KOPT-K1 (cell line): Measurements from ENCODE around the gene CARM1.
A peak's percentile ranks its signal among the peaks of the same experiment; 100 is the strongest.

Experiments used
- H3K27ac ChIP-seq: fragments of 200-600 bp; sonication (generic); 2 replicates; pipeline ENCODE4 v1.5.1; 2016; ENCODE audit warnings: antibody characterized with exemption, mild to moderate bottlenecking, low read depth, low read length; ENCODE audit not compliant: poor library complexity, severe bottlenecking
- H3K36me3 ChIP-seq: fragments of 200-600 bp; sonication (generic); 2 replicates; pipeline ENCODE4 v1.5.1; 2017; ENCODE audit warnings: antibody characterized with exemption, mild to moderate bottlenecking, low read length, moderate library complexity; ENCODE audit not compliant: insufficient read depth
- H3K9me3 ChIP-seq: fragments of 200-600 bp; sonication (generic); 2 replicates; pipeline ENCODE4 v1.5.1; 2017; ENCODE audit warnings: antibody characterized with exemption, low read length, mild to moderate bottlenecking; ENCODE audit not compliant: insufficient read depth, poor library complexity, severe bottlenecking

Gene CARM1

DNA sequence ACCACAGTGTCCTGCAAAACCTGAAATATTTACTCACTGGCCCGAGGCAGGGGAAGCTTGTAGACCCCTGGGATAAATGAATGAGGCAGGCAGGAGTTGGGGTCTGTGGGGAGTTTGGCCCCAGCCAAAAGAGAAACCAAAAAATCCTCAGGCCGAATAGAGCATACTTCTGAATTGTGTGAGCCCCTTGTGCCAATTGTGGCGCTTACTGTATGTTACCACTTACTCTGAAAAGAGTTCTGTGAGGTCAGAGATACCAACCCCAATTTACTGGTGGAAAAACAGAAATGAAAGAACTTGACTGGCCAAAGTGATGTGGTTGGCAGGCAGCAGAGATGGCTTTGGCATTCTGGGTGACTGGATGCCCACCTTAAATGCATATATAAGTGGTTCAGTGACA, 6.9 kb downstream of the CARM1 start:
- Histone ChIP-seq H3K36me3 (no peaks in the 10 kb centered on the region; the same call in 1 of the 2 replicates), H3K9me3 (no peaks in the 10 kb centered on the region), H3K27ac (peak overlapping the region; percentile 53)

DNA sequence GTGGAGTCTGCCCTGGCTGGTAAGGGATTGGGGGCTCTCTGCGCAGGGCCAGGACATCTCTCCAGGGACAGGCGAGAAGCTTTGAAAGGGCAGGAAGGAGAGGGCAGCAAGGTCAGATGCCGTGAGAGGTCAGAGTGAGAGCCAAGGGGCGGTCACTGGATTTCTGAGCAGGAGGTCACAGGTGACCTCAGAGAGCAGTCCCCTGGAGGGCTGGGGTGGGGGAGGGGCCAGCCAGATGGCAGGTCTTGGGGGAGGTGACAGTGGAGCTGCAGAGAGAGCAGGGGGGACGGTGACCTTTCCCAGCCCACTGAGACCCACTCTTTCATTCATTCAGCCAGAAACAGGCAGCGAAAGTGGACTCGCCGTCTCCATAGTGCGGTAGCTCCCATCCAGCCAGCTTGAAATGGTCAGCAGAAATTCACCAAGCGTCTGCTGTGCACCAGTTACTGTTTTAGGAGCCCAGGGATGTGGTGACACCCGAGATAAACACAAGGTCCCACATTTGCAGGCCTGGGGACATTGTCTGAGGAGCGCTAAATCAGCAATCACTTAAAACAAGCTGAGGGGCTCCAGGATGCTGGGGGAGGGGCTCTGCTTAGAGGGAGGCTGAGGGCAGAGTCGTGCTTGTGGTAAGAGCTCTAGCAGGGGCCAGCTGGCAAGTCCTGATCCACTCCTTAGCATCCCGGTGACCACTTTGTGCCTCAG, 10.2 kb downstream of the CARM1 start:
- Histone ChIP-seq H3K27ac (no peak overlapping the region), H3K9me3 (no peaks in the 10 kb centered on the region), H3K36me3 (no peaks in the 10 kb centered on the region; the same call in 1 of the 2 replicates)

DNA sequence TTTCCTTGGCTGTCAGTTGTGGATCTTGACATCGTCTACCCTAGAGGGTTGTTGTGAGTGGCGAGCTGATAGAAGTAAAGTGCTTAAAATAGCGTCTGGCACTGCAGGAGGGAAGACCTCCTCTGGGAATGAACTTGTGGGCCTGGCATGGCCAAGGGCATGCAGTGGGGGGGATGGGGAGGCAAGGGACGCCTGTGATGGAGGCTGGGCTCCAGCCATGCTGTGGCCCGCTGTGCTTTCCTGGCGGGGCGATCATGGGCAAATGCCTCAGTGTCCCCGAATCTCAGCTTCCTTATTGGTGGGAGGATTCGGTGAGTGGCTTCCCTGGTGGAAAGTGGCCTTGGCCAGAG, 10.7 kb downstream of the CARM1 start:
- H3K9me3 ChIP-seq = no peaks in the 10 kb centered on the region
- no peak overlapping the region for H3K27ac ChIP-seq
- no peaks in the 10 kb centered on the region; the same call in 1 of the 2 replicates for H3K36me3 ChIP-seq

DNA sequence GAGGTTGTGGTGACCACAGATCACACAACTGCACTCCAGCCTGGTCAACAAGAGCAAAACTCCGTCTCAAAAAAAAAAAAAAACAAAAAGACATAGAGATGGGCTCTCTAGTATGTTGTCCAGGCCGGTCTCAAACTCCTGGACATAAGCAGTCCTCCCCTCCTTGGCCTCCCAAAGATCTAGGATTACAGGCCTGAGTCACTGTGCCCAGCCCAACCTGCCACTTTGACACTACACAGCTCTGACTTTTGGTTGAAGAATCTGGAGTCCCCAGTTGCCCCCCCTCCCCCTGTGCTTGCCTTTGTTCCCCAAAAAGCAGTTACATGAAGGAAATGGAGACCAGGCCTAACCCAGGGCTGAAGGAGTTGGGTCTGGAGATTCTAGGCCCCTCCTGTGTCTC, 12.9 kb downstream of the CARM1 start:
- no peaks in the 10 kb centered on the region; the same call in 1 of the 2 replicates for H3K36me3 ChIP-seq
- no peaks in the 10 kb centered on the region for H3K9me3 ChIP-seq
- H3K27ac ChIP-seq = no peak overlapping the region

DNA sequence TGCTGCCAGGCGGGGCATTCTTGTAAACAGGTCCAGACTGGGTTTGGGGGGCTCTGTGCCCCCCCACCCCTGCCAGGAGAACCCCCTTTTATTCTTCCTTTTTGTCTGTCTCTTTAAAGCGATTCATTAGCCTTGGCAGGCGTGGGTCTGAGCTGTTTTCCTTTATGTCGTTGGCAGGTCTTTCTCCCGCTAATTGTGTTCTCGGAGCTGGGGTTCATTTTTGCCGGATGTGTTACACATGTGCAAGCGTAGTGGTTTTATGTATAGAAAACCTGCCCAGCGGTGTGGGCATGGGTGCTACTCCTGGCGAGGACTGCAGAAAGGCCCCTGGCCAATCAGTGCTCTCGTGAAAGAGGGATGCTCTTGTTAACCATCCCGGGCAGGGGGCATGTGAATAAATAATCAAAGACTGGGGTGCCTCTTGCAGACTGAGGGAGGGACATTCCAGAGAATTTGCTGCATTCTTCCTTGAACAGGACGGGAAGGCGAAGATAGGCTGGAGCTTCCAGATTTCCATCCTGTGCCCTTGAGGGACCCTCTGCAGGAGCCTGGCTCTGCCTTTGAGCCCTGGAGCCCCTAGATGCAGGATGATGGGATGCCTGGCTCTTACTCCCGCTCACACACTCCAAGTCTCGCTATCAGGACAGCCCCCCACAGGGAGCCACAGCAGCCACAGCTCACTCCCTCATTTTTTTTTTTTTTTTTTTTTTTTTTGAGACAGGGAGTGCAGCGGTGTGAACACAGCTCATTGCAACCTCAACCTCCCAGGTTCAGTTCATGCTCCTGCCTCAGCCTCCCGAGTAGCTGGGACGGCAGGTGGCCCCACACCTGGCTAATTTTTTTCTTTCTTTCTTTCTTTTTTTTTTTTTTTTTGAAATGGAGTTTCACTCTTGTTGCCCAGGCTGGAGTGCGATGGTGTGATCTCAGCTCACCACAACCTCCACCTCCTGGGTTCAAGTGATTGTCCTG, 14.1 kb downstream of the CARM1 start:
- Histone ChIP-seq H3K27ac (no peak overlapping the region), H3K9me3 (no peaks in the 10 kb centered on the region), H3K36me3 (no peaks in the 10 kb centered on the region; the same call in 1 of the 2 replicates)

DNA sequence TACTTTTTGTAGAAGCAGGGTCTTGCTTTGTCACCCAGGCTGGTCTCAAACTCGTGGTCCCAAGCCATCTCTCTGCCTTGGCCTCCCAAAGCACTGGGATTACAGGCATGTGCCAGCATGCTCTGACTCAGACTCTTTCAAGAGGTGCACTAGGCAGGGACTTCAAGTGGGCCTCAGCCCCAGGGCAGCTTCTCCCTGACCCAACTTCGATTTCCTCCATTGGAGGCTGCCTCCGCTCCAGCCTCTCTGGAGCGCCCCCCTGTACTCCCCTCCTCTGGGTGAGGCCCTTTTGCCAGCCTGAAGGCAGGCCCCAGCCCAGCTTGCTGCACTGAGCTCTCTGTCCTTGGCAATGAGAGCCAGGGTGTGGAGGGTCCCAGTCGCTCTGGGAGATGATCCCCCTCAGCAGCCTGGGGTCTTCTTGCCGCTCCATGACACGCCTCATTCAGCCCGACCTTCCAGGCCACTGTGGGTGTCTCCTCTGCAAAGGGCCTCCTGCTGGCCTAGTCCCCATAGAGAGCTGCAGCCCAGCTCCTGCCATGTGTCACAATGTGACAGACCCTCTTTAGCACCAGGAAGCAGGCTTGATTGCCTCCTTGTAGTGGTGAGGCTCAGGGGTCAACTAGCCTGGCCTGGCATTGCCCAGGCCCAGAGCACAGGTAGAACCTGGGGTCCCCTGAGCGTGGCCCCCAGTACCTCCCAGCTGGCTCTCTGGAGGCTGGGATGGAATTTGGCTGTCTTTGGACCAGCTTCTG, 16.4 kb downstream of the CARM1 start:
- H3K27ac ChIP-seq = no peak overlapping the region
- H3K9me3 ChIP-seq = no peaks in the 10 kb centered on the region
- no peaks in the 10 kb centered on the region; the same call in 1 of the 2 replicates for H3K36me3 ChIP-seq

DNA sequence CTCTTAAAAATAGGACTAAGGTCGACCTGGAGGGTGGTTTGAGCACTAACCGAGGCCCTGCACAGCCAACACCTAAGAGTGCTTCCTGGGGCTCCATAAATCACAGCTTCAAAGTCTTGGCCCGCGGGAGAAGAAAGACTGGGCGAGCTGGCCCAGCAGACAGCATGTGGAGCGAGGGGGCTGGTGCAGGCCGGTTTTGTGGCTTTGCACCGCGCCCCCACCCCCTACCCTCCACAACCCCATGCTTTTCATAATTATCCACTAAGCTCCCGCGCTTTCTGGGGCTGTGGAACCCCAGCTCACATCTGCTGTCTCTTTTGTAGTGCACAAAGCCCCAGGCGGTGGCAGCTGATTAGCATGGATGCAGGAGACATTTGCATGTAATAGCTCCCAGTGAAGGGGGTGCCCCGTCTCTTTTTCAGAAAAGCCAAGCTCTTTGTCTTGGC, 17.1 kb downstream of the CARM1 start:
- Histone ChIP-seq H3K36me3 (no peaks in the 10 kb centered on the region), H3K27ac (no peak overlapping the region), H3K9me3 (no peaks in the 10 kb centered on the region)

DNA sequence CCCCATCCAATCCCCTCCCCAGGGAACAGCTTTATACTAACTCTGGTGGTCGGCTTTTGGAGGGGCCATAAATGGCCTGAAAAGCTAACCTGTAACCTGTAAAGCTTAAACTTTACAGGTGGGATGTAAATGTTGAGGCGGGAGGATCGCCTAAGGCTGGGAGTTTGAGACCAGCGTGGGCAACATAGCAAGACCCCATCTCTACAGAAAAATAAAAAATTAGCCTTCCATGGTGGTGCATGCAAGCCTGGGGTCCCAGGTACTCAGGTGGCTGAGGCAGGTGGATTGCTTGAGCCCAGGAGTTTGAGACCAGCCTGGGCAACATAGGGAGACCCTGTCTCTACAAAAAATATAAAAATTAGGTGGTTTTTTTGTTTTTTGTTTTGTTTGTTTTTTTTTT, 18.5 kb downstream of the CARM1 start:
- Histone ChIP-seq H3K36me3 (no peaks in the 10 kb centered on the region), H3K9me3 (no peaks in the 10 kb centered on the region), H3K27ac (no peak overlapping the region)

DNA sequence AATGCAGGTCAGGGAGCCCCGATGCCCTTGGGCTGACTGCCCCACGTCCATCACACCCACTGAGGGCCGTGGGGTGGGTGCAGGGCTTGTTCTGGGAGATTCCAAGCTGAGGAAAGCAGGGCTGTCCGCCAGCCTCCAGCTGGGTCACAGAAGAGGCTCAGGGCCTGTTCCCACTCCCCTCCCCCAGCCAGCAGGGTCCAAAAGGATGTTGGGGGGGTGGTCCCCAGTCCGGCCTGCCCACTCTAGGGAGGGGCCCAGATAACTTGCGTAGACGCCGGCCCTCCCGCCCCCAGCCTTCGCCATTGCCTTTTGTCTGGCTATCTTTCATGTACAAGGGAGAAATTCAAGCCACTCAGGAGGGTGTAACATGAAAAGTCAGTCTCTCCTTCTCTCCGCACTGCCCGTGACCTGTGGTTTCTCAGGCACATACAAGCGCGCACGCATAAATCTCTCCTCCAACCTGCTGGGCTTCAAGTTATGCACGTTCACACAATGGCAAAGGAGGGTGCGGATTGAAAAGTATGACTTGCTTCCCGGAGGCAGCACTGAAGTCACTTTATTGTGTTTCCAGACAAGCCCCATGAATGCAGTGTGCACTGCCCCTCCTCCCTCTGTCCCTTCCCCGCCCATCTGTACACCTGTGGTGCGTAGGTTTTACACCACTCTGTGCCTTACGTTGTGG, 20.2 kb downstream of the CARM1 start:
- H3K9me3 ChIP-seq = no peaks in the 10 kb centered on the region
- 0 out of 2 replicates have a peak, but pooled peaks cover 5% of the 10 kb centered on the region for H3K36me3 ChIP-seq
- no peak overlapping the region for H3K27ac ChIP-seq

DNA sequence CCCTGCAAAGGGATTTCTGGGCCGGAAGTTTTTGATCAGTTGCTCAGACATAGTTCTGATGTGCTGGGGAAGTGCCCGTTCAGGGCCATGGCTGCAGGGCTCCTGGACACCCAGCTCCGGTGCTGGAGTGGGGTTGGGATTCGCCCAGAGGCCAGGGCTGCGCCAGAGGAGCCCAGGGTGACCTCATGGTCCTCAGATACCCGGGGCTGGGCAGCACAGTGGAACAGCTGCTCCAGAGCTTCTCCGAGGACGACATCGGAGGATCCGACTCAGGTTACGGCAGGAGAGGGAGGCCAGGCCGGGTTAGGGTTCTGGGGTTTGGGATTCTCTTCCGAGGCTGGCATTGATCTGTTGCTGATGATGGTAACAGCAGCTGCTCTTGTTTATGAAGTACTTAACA, 20.9 kb downstream of the CARM1 start:
- H3K27ac ChIP-seq = no peak overlapping the region
- H3K36me3 ChIP-seq = 0 out of 2 replicates have a peak, but pooled peaks cover 5% of the 10 kb centered on the region
- no peaks in the 10 kb centered on the region for H3K9me3 ChIP-seq

DNA sequence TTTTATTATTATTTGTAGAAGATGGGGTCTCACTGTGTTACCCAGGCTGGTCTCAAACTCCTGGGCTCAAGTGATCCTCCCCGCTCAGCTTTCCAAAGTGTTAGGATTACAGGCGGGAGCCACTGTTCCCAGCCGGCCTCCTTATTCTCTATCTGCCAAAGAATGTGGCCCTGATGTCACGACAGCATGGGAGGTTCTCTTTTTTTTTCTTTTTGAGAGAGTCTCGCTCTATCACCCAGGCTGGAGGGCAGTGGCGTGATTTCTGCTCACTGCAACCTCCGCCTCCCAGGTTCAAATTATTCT, 23.5 kb downstream of the CARM1 start:
- 0 out of 2 replicates have a peak, but pooled peaks cover 5% of the 10 kb centered on the region for H3K36me3 ChIP-seq
- no peak overlapping the region for H3K27ac ChIP-seq
- no peaks in the 10 kb centered on the region for H3K9me3 ChIP-seq

DNA sequence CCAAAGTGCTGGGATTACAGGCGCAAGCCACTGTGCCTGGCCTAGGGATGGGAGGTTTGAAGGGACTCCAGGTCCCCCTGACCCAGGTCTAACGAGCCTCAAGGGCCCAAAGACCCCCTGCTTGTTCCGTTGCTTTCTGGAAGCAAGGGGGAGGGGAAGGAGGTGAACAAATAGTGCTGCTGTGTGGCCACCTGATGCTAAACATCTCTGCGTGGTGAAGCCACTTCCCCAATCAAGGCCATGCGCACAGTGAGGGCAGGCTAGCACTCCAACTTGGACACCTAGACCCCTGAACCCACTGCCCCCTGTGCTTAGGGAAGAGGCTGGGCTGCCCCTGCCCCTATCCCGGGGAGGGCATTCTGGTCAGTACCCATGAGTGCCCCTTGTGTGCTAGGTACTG, 24.0 kb downstream of the CARM1 start:
- Histone ChIP-seq H3K27ac (no peak overlapping the region), H3K9me3 (no peaks in the 10 kb centered on the region), H3K36me3 (0 out of 2 replicates have a peak, but pooled peaks cover 5% of the 10 kb centered on the region)

DNA sequence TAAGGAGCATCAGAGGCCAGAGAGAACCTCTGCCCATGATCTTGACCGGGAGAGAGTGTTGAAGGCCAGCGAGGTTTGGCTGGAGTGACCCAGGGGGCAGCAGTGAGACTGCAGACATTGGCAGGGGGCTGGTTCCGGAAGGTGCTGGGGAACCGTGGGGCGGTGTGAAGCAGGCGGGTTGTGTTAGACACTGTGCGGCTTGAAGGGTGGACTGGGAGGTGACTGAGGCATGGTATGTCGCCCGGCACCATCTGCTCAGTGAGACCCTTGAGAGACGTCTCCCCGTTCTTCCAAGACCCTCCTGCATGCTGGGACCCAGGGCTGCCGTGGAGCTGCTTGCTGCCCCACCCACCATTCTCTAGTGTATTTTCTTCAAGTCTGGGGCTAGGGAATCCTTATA, 24.6 kb downstream of the CARM1 start:
- 0 out of 2 replicates have a peak, but pooled peaks cover 5% of the 10 kb centered on the region for H3K36me3 ChIP-seq

DNA sequence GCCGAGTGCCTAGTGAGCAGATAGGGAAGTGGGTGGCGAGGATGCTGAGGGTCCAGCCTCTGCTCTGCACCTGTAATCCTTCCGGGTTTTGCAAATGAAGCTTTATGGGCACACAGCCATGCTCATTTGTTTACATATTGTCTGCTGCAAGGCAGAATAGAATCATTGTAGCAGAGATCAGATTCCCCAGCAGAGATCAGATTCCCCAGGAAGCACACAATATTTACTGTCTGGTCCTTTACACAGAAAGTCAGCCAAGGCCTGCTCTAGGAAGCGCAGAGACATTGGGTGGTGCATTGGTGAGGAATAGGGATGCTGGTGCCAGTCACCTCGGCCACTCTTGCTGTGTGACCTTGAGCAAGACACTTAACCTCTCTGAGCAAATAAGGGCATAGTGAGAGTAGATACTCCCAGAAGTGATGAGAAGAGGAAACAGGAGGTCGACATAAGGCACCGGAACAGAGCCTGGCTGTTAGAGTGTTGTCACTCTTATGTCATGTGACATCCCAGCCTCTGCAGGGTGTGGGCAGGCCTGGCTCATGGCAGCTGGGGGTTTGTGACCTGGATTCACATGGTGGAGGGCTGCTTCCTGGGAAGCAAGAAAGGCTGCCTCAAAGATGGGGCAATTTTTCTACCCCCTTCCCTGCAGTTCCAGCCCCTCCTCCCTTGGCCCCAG, 25.6 kb downstream of the CARM1 start:
- Histone ChIP-seq H3K36me3 (0 out of 2 replicates have a peak, but pooled peaks cover 5% of the 10 kb centered on the region), H3K27ac (no peak overlapping the region), H3K9me3 (no peaks in the 10 kb centered on the region)

More for the DNA sequence above, 24.6 kb downstream of the CARM1 start:
- H3K9me3 ChIP-seq = no peaks in the 10 kb centered on the region
- no peak overlapping the region for H3K27ac ChIP-seq
